ENCODE results near the gene KNDC1. TPM values are rescaled to one million over a fixed set of nuclear protein-coding genes. Genes with fewer than 3 reads are reported as not detected.

Gene KNDC1
- total and polyA plus RNA-seq, 2 of the 13 experiments (the other 11 are each of a cell fraction or from before 2014, with no cell fraction given) = 0.69 TPM; not detected in 1

GRCh38 chr10:133271521-133272300 lies 111.7 kb downstream of the KNDC1 start (continued):
- TF ChIP-seq JDP2 (CRISPR knock-in tag; IDR thresholded peaks at IDR 0.05; ENCODE audit: borderline replicate concordance) = no peak
- TF ChIP-seq ZNF574 (CRISPR knock-in tag; IDR thresholded peaks at IDR 0.05) = no peak
- no peak for TF ChIP-seq MYNN (CRISPR knock-in tag; IDR thresholded peaks at IDR 0.05; ENCODE audit: low read depth)
- no peak for TF ChIP-seq USF2 (IDR thresholded peaks at IDR 0.05; ENCODE audit: low read depth, low read length)
- TF ChIP-seq USF2 (CRISPR knock-in tag; IDR thresholded peaks at IDR 0.05; ENCODE audit: borderline replicate concordance) = no peak

- DNase-seq (ENCODE audit: low spot score) = no peak
- H3K79me2 ChIP-seq (ENCODE audit: insufficient read depth, low read length) = no peaks in the 10 kb centered on the region
- H3K36me3 ChIP-seq (replicated peaks in 1 of 2; ENCODE audit: control insufficient read depth in 1 of 2, insufficient read depth in 2 of 2, low read length in 2 of 2) = no peaks in the 10 kb centered on the region
- no TSS peak for BruUV-seq (replicated peaks)
- H3K9ac ChIP-seq (ENCODE audit: insufficient read depth, low read depth, low read length) = no peak overlapping the region
- 61% methylated on average over 25 of the region's 29 CpGs for WGBS (ENCODE audit: low lambda C conversion rate)
- no peak overlapping the region for H2AFZ ChIP-seq (ENCODE audit: low read length)
- no peak overlapping the region for H3K27ac ChIP-seq (ENCODE audit: extremely low read length, insufficient read depth, low read length)
- H3K9me3 ChIP-seq (ENCODE audit: low read length) = no peaks in the 10 kb centered on the region
- peaks cover 4% of the 10 kb centered on the region for H3K4me1 ChIP-seq (ENCODE audit: insufficient read depth, low read length)
- no peak overlapping the region for H3K4me2 ChIP-seq (ENCODE audit: low read depth, low read length)
- ChIA-PET CTCF (ENCODE audit: low intra/inter-chr PET ratio, low total read pairs) (no interaction called here), POLR2A (no interaction called here)
- H4K20me1 ChIP-seq (ENCODE audit: insufficient read depth, low read length) = no peaks in the 10 kb centered on the region
- in situ Hi-C loops (cut with HindIII; ENCODE audit: extremely low pct_ligation_motif_present, low pct_unique_long_range_greater_than_20kb) (no loop called here), intact Hi-C loops (cut with micrococcal nuclease; ENCODE audit: unreplicated experiment) (no loop called here)
- FAIRE-seq = no peak
- ATAC-seq = no peak
- peaks cover 0 to 21% of the 10 kb centered on the region in 2 experiments; a peak in 3 of 5 replicates for H3K27me3 ChIP-seq (ENCODE audit: control insufficient read depth in 1 of 2, insufficient read depth in 2 of 2, low read length in 2 of 2)
- H3K4me3 ChIP-seq (replicated peaks in 1 of 3; ENCODE audit: insufficient read depth in 1 of 3, low read depth in 2 of 3, low read length in 3 of 3) = no peak overlapping the region
- no peak for TF ChIP-seq SALL2 (CRISPR knock-in tag; IDR thresholded peaks at IDR 0.05)
- TF ChIP-seq TERF1 (CRISPR knock-in tag; IDR thresholded peaks at IDR 0.05) = no peak
- no peak for TF ChIP-seq ZXDC (CRISPR knock-in tag; IDR thresholded peaks at IDR 0.05)
- TF ChIP-seq HMGA1 (CRISPR knock-in tag; conservative IDR thresholded peaks at IDR 0.05) = no peak
Measured at GRCh38 chr10:133272301-133272963, 112.4 kb downstream of the KNDC1 start.

All from HepG2 (cell line).